Measurements from ENCODE around the gene TBX4.

GRCh38 chr17:61510991-61511390 is 58.8 kb downstream of the TBX4 start:
- TF ChIP-seq CTCF (optimal IDR thresholded peaks at IDR 0.05 in 1 of 3, IDR thresholded peaks at IDR 0.05 in 1 of 3, conservative IDR thresholded peaks at IDR 0.05 in 1 of 3; ENCODE audit: extremely low read depth in 1 of 3, insufficient read depth in 2 of 3, low read length in 3 of 3) (no peak), EZH2 (IDR thresholded peaks at IDR 0.05; ENCODE audit: low read length) (no peak)
